ENCODE results near the gene CNNM3.

CNNM3 gene

GRCh38 chr2:96819876-96820511, 3.9 kb downstream of the CNNM3 start:
- DNase-seq: no peak

- DNase-seq: no peak
Measured at GRCh38 chr2:96821113-96821675, 5.1 kb downstream of the CNNM3 start.

GRCh38 chr2:96822786-96823185, 6.7 kb downstream of the CNNM3 start:
- no peak for DNase-seq

GRCh38 chr2:96823198-96823597, 7.1 kb downstream of the CNNM3 start:
- no peak for DNase-seq

- DNase-seq: no peak
Measured at GRCh38 chr2:96824079-96824870, 8.2 kb downstream of the CNNM3 start.

DNA sequence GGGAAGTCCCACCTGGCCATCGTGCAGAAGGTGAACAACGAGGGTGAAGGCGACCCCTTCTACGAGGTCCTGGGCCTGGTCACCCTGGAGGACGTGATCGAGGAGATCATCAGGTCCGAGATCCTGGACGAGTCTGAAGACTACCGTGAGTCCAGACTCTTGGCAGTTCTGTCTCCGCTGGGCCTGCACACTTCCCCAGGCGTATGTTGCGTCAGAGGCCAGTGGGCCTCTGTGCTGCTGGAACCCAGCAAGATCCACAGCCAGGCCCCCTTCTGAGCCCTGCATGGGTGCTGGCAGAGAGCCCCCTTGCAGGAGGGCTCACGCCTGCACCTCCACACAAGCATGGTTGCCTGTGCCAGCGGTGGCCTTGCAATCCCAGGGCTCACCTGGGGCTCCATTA, 9.0 kb downstream of the CNNM3 start:
- no peak for DNase-seq

DNA sequence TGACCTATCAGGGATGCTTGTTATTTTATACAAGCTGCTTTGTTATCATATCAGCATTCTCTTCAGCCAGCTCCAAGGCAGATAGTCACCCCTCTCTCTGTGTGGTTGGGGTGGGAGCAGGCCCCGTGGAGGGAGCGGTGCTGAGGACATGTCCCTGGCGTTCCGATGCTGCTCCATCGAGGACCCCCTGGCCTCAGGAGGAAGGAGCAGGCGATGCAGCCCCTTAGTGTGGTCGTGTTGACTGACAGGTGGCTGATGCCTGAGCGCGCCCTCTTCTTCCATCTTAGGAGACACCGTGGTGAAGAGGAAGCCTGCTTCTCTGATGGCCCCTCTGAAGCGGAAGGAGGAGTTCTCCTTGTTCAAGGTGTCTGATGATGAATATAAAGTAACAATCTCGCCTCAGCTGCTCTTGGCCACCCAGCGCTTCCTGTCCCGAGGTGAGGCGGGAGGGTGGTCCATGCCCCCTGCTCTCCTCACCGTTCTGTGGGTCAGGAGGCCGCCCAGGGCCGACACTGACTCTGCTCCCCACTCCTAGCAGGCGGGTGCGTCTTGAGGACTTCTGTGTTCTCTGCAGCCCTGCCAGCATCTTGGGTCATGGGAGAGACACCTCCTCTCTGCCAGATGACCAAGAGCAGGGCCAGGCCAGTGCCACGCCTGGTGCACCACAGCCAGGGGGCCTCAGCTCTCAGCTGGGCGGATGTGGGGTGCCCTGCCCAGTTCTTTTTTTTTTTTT, 10.6 kb downstream of the CNNM3 start:
- DNase-seq: no peak

DNA sequence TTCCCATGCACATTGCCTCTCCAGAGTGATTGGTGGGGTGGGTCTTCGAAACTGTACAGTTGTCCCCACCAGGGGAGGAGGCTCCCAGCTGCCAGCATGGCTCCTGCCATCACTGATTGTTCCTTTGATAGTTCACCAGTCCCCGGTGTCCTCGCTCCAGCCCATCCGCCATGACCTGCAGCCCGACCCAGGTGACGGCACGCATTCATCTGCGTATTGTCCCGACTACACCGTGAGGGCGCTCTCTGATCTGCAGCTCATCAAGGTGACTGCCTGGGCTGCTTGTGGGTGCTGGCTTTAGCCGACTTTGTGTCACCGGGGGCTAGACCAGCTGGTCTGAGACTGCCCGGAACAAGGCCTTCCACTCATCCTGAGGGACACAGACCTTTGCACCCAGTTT, 12.4 kb downstream of the CNNM3 start:
- DNase-seq: no peak

GRCh38 chr2:96828874-96829273, 12.8 kb downstream of the CNNM3 start:
- no peak for DNase-seq

DNA sequence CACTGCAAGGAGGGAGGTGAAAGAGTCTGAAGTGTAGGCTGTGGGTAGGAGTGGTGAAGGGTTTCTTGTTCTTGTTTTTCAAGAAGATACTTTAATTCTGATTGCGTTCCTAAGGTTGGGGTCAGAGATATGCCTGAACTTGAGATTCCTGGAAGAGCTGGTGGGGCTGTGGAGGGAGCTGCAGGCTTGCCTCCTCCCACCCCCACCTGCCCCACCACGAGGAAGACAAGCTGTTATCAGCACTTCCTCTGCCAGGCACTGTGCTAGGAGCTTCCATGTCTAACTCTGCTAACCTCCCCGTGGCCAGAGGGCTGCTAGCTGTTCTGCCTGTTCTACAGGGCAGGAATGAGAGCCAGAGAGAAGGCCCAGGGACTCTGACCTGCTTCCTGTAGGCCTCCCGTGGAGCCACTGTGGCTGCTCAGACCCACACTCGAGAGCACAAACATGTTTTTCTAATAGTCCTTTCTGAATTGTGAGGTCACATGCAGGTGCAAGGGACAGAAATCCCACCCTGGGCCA, 14.0 kb downstream of the CNNM3 start:
- no peak for DNase-seq

DNA sequence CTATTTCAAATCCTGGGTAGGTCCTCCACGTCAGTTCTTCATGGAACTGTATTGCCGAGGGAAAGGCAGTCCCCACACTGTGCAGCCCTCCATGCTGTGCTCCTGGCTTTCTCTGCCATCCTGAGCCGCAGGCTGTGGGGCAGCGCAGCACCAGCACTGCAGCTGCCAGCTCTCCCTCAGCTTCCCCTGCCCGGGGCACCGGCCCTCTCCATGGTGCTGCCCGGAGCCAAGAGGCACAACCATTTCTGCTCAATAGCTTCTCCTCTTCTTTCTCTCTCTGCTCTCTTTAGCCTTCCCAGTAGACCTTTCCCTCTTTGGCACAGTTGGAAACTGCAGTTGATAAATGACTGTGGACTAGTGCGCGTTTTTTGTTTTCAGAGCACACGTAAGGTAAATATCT, 15.6 kb downstream of the CNNM3 start:
- no peak for DNase-seq

GRCh38 chr2:96832408-96832753, 16.3 kb downstream of the CNNM3 start:
- no peak for DNase-seq

GRCh38 chr2:96832754-96833507, 16.9 kb downstream of the CNNM3 start:
- DNase-seq: no peak

DNA sequence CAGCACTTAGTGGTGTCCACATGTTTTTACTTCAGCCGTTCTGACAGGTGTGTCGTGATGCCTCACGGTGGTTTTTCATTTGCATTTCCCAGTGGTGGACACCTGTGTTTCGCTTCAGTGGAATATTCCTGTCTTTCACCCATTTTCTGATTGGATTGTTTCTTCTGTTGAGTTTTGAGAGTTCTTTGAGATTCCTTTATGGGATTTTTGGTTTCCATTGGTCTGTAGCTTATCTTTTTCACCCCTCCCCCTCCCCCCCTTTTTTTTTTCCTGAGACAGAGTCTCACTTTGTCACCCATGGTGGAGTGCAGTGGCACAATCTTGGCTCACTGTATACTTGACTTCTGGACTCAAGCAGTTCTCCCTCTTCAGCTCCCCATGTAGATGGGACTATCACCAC, 19.8 kb downstream of the CNNM3 start:
- no peak for DNase-seq

- no peak for DNase-seq
Measured at GRCh38 chr2:96837575-96837974, 21.5 kb downstream of the CNNM3 start.

DNA sequence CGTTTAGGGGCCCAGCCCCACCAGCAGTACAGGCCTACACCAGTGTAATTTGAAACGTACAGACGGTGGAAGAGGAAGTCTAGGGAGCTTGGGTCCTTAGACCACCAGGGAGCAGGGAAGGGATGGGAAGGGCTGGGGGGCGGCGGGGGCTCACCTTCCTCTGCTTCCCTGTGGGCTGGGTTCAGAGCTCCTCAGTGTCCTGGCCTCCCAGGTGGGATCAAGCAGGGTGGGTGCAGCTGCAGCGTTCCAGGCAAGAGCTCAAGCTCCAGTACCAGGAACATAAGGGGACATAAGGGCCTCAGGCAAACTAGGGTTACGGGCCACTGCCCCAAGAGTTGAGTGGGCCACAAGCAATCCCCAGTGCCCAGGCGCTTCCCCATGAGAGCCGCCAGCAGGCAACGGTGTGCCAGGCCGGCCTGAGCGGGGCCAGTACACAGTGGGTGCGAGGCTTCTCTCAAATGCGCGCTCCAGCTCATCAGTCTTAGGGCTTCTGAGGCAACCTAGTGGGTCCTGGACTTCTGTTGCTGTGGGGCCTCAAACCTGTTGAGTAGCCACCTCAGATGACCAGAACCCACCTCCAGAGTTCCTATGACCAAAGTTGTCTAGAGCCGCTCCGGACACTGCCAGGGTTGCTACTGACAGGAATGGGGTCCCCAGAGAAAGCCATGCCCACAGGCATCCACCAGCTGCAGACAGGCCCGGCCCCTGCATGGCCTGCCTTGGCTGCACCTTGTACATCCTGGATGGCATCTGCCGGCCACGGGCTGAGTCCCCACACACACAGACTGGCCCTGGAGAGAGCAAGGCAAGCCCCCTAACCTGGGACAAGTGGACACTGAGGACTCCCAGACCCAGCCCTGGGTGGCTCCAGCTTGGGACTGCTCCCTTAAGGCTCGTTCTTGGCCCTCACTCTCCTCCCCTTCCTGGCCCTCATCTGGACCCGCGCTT, 22.6 kb downstream of the CNNM3 start:
- no peak for DNase-seq

DNA sequence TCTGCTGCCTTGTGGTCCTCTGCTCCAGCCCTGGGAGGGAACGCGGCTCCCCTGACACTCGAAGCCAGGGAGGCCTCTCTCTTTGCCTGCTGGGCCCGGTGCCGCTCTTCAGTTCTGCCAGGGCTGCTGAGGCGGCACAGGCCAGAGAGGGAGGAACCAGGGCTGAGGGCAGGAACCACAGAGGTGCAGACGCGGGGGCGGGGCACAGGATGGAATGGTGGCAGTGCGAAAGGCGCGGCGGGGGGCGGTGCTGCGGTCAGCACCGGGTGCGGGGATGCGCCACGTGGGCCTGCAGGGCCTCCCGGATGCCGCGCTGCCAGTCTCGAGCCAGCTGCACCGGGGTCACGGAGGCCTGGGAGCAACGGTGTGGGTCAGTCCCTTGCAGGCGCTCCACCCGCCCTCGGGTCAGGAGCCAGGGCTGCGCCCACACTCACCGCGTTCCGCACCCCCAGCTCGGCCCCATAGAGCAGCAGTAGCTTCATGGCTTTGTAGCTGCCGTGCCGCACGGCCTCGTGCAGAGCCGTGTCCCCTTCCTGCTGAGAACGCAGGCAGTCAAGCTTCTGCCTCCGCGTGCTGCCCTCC, 23.3 kb downstream of the CNNM3 start:
- DNase-seq: no peak

GRCh38 chr2:96839875-96840850, 24.1 kb downstream of the CNNM3 start:
- DNase-seq: no peak

- no peak for DNase-seq
Measured at GRCh38 chr2:96841701-96842495, 25.8 kb downstream of the CNNM3 start.

All from GOT3 (cell line).